HFFc6 (cell line): ENCODE results near the gene BRD1. TPM values are rescaled to one million over a fixed set of nuclear protein-coding genes. Genes with fewer than 3 reads are reported as not detected.
A peak's percentile ranks its signal among the peaks of the same experiment; 100 is the strongest.

Source experiments
- DNase-seq: peaks from one replicate; pipeline ENCODE4 v3.0.0-alpha.2; 2018
- H3K27ac Mint-ChIP-seq: 2 replicates; pipeline ENCODE4 v1.8.0; 2020; ENCODE audit warnings: mild to moderate bottlenecking, mixed read lengths
- H3K27me3 Mint-ChIP-seq: 2 replicates; pipeline ENCODE4 v1.8.0; 2021; ENCODE audit warnings: mild to moderate bottlenecking, moderate library complexity, mixed read lengths; ENCODE audit not compliant: insufficient read depth
- H3K36me3 Mint-ChIP-seq: 2 replicates; pipeline ENCODE4 v1.8.0; 2021; ENCODE audit warnings: low read depth, mixed read lengths
- H3K4me1 Mint-ChIP-seq: 2 replicates; pipeline ENCODE4 v1.8.0; 2020; ENCODE audit warnings: low read depth, mixed read lengths
- H3K4me3 Mint-ChIP-seq: 2 replicates; pipeline ENCODE4 v1.8.0; 2020; ENCODE audit warnings: mild to moderate bottlenecking, moderate library complexity, mixed read lengths
- H3K9me3 Mint-ChIP-seq: 2 replicates; pipeline ENCODE4 v1.8.0; 2020; ENCODE audit warnings: mild to moderate bottlenecking, mixed read lengths
- long read RNA-seq: library from polyadenylated mRNA; unstranded; transcript quantifications from one replicate; pipeline ENCODE4 v2.0.0, GENCODE V29; 2019
- total RNA-seq, 6 experiments: library from RNA; stranded (reverse); fragmentation: NEBNext Ultra II Directional; extraction: Animal tissue kit (Norgen Biotek cat#: 25700); gene quantifications; 2 replicates in 1 of 6; 3 replicates in 5 of 6; pipeline ENCODE4 v1.2.3, GENCODE V29; 2021
- TF ChIP-seq, protein P1 (sequence below): fragments of 200-600 bp; sonication (generic); IDR thresholded peaks from 2 replicates; pipeline ENCODE4 v1.5.0; 2021; ENCODE audit warnings: antibody characterized with exemption, mild to moderate bottlenecking

Gene BRD1
- 10 to 100 TPM; 17.2 to 20.8 (median 18.1) TPM for total RNA-seq
- long read RNA-seq, partial matches to known transcripts = 1 of 2 reads
- long read RNA-seq, other reads (novel, unspliced or antisense) = 1 of 2 reads

GRCh38 chr22:49827853-49828598, at the start of gene BRD1:
BRD1 (minus strand) TSS chr22:49827873; CDS start chr22:49824317, 3,556 bp downstream.
- H3K36me3 Mint-ChIP-seq = peaks cover 18% of the 10 kb centered on the region
- H3K4me1 Mint-ChIP-seq = peaks cover 23% of the 10 kb centered on the region
- DNase-seq = peak; percentile 28
- TF ChIP-seq, protein P1, sequence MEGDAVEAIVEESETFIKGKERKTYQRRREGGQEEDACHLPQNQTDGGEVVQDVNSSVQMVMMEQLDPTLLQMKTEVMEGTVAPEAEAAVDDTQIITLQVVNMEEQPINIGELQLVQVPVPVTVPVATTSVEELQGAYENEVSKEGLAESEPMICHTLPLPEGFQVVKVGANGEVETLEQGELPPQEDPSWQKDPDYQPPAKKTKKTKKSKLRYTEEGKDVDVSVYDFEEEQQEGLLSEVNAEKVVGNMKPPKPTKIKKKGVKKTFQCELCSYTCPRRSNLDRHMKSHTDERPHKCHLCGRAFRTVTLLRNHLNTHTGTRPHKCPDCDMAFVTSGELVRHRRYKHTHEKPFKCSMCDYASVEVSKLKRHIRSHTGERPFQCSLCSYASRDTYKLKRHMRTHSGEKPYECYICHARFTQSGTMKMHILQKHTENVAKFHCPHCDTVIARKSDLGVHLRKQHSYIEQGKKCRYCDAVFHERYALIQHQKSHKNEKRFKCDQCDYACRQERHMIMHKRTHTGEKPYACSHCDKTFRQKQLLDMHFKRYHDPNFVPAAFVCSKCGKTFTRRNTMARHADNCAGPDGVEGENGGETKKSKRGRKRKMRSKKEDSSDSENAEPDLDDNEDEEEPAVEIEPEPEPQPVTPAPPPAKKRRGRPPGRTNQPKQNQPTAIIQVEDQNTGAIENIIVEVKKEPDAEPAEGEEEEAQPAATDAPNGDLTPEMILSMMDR = no peak
- peak within 1 kb of the TSS; percentile 94 for H3K4me3 Mint-ChIP-seq
- no peaks in the 10 kb centered on the region; the same call in 1 of the 2 replicates for H3K27me3 Mint-ChIP-seq
- peak within 1 kb of the TSS; percentile 94 for H3K27ac Mint-ChIP-seq
- H3K9me3 Mint-ChIP-seq = peaks cover 8% of the 10 kb centered on the region; the same call in 1 of the 2 replicates

DNA sequence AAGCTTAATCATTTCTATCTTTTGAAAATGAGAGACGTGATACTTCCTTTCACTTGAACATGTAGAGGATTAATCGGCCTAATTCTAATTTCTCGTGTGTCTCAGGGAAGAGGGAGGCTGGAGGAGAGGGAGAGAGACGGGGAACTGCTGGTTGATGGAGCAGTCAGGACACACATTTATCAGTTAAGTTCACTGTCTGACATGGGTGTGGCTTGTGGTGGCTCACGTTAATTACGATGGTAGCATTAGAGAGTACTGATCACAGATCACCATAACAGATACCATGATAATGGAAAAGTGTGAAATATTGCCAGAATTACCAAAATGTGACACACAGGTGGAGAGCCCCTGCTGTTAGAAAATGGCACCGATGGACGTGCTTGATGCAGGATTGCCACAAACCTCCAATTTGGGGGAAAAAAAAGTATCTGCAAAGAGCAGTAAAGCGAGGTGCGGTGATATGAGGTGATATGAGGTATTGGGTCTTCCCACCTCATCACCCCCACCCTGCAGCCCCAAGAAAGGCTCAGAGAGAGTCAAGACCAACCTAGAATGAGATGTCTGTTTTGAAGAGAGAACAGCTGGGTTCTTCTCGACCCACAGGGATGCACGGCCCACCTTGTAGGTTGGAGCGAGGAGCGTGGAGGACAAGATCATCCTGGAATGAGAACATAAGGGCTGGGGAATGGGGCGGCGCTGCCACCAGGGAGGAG, 45.7 kb upstream of the BRD1 start:
- H3K36me3 Mint-ChIP-seq = peaks cover 70% of the 10 kb centered on the region
- peaks cover 35% of the 10 kb centered on the region for H3K9me3 Mint-ChIP-seq
- no peaks in the 10 kb centered on the region for H3K4me1 Mint-ChIP-seq
- no peak for DNase-seq
- TF ChIP-seq, protein P1 = no peak
- no peak overlapping the region for H3K27ac Mint-ChIP-seq
- H3K4me3 Mint-ChIP-seq = no peak overlapping the region
- no peaks in the 10 kb centered on the region for H3K27me3 Mint-ChIP-seq

DNA sequence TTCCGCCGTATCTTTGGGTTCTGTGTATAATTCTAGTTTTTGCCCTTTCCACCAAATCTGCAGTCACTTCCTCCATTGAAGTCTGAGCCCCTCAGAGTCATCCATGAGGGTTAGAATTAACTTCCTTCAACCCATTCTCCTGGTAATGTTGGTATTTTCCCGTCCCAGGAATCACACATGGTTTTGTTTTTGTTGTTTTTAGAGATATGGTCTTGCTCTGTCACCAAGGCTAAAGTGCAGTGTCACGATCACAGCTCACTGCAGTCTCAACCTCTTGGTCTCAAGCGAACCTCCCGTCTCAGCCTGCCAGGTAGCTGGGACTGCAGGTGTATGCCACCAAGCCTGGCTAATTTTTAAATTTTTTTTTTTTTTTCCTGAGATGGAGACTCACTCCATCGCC, 44.7 kb upstream of the BRD1 start:
- peaks cover 33% of the 10 kb centered on the region for H3K9me3 Mint-ChIP-seq
- no peaks in the 10 kb centered on the region for H3K4me1 Mint-ChIP-seq
- no peak overlapping the region for H3K27ac Mint-ChIP-seq
- H3K27me3 Mint-ChIP-seq = no peaks in the 10 kb centered on the region
- TF ChIP-seq, protein P1 = no peak
- H3K4me3 Mint-ChIP-seq = no peak overlapping the region
- peaks cover 71% of the 10 kb centered on the region for H3K36me3 Mint-ChIP-seq
- DNase-seq = no peak

DNA sequence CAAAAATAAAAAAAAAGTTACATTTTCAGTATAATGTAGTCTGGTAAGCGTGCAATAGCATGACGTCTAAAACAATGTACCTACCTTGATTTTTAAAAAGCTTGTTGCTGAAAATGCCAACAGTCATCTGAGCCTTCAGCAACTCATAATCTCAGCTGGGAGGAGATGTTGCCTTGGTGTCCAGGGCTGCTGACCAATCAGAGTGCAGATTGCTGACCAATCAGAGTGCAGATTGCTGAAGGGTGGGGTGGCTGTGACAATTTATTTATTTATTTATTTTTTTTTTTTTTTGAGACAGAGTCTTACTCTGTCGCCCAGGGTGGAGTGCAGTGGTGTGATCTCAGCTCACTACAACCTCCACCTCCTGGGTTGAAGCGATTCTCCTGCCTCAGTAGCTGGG, 43.8 kb upstream of the BRD1 start:
- TF ChIP-seq, protein P1 = no peak
- H3K36me3 Mint-ChIP-seq = peaks cover 74% of the 10 kb centered on the region
- H3K9me3 Mint-ChIP-seq = peaks cover 42% of the 10 kb centered on the region
- no peak overlapping the region for H3K4me3 Mint-ChIP-seq
- H3K27me3 Mint-ChIP-seq = no peaks in the 10 kb centered on the region
- H3K4me1 Mint-ChIP-seq = no peaks in the 10 kb centered on the region
- no peak overlapping the region for H3K27ac Mint-ChIP-seq
- DNase-seq = no peak

- TF ChIP-seq, protein P1 = no peak
- Mint-ChIP-seq H3K9me3 (peaks cover 50% of the 10 kb centered on the region), H3K4me1 (no peaks in the 10 kb centered on the region), H3K4me3 (no peak overlapping the region), H3K36me3 (peaks cover 76% of the 10 kb centered on the region), H3K27ac (no peak overlapping the region), H3K27me3 (no peaks in the 10 kb centered on the region)
- no peak for DNase-seq
Measured at GRCh38 chr22:49869845-49870712, 42.4 kb upstream of the BRD1 start.
